Measurements from ENCODE around the gene PDZD7.
A peak's percentile ranks its signal among the peaks of the same experiment; 100 is the strongest.

The PDZD7 gene

DNA sequence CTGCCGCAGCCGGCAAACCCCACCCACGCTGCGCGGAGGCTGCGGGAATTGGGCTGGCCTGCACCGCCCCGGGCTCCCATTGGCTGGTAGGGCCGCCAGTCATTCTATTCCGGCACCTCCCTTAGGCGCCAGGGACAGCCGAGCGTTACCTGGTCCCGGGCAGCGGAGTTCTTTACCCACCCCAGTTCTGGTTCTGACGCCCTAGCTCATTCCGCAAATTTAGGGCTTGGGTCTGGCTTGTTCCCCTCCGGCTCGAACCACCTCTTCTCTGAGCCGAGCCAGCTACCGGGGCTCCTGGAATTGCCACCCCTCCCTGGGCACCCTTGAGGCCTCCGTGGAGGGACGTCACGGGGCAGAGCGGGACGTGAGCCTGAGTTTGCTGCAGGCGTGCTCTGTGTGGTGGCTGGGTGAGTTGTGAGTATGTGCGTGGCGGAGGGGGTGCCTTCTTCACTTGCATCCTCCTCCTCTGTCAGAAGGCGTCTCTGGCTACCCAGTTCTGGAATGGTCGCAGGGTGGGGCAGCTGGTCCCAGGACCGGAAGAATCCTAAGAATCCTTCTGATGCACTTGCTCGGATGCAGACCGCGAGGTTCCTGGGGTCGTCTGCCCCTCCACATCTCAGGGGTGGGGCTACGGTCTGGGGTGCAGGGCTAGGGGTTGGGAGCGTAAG is at the start of gene PDZD7, which contains the start of gene SFXN3:
PDZD7 (minus strand) TSS at position 2 of the 668 bp plus-strand sequence. CDS start 910 bp downstream, outside the sequence.
SFXN3 (plus strand) TSS at position 107 of the 668 bp plus-strand sequence. CDS start 3,461 bp downstream, outside the sequence.
- Mint-ChIP-seq H3K27ac (peak within 1 kb of the TSS; percentile 82 to 96), H3K4me3 (peak within 1 kb of the TSS; percentile 83 to 85), H3K4me1 (peaks cover 31% of the 10 kb centered on the region), H3K27me3 (peaks cover 31% of the 10 kb centered on the region), H3K9me3 (no peaks in the 10 kb centered on the region)
- peak; percentile 94 to 96 for DNase-seq
- ATAC-seq = peak; percentile 89

DNA sequence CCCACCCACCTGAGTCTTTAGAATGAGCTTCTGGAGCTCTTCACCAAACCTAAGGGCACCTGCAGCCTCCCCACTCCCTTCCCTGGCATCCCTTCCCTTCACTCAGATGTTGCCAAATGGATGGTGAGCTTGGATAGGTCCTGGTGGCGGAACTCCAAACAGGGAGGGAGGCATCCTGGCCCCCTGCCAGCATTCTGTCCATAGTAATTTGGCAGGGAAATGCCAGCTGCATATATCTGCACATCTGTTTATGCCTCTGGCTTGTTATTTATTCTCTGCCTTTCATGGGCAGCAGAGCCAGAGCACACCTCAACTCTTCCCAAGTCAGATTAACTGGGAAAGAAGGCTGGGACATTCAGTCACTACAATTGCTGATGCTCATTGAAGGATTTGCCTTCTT is 48.9 kb upstream of the PDZD7 start:
- Mint-ChIP-seq H3K4me3 (no peak overlapping the region), H3K27me3 (peaks cover 76% of the 10 kb centered on the region), H3K27ac (no peak overlapping the region), H3K9me3 (no peaks in the 10 kb centered on the region), H3K4me1 (no peaks in the 10 kb centered on the region)
- ATAC-seq = no peak
- DNase-seq = no peak

DNA sequence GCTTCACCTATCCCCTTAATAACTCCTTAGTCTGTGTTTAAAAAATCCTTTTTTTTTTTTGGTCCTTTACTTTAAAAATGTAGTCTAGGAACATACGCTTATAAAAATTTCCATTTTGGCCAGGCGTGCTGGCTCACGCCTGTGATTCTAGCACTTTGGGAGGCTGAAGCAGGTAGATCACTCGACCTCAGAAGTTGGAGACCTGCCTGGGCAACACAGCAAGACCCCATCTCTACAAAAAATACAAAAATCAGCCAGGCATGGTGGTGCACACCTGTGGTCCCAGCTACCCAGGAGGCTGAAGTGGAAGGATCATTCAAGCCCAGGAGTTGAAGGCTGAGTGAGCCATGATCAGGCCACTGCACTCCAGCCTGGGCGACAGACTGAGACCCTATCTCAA is 45.7 kb upstream of the PDZD7 start:
- H3K9me3 Mint-ChIP-seq = no peaks in the 10 kb centered on the region
- no peak for ATAC-seq
- no peak overlapping the region for H3K27ac Mint-ChIP-seq
- no peak for DNase-seq
- peaks cover 84% of the 10 kb centered on the region for H3K27me3 Mint-ChIP-seq
- no peak overlapping the region for H3K4me3 Mint-ChIP-seq
- H3K4me1 Mint-ChIP-seq = peaks cover 3% of the 10 kb centered on the region

DNA sequence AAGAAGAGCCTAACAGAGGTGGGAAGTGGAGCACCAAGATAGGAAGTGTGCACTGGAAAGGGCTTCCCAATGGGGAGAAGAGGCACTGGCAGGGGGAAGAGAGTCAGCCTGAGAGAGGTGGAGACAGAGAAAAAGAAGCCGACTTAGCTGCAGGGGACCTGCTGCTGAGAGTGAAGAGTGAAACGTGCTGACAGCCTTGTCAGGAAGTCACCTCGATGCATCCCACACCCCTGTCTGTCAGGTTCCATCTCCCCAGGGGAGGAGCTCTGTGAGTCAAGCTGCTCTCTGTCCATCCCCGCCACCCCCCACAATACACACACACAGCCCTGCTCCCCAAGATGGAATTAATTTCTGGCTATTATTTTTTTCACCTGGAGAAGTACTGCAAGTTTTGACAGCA is 44.8 kb upstream of the PDZD7 start:
- no peak overlapping the region for H3K4me3 Mint-ChIP-seq
- ATAC-seq (no peak), DNase-seq (no peak)
- peaks cover 80% of the 10 kb centered on the region for H3K27me3 Mint-ChIP-seq
- no peak overlapping the region for H3K27ac Mint-ChIP-seq
- H3K4me1 Mint-ChIP-seq = peaks cover 10% of the 10 kb centered on the region
- no peaks in the 10 kb centered on the region for H3K9me3 Mint-ChIP-seq

DNA sequence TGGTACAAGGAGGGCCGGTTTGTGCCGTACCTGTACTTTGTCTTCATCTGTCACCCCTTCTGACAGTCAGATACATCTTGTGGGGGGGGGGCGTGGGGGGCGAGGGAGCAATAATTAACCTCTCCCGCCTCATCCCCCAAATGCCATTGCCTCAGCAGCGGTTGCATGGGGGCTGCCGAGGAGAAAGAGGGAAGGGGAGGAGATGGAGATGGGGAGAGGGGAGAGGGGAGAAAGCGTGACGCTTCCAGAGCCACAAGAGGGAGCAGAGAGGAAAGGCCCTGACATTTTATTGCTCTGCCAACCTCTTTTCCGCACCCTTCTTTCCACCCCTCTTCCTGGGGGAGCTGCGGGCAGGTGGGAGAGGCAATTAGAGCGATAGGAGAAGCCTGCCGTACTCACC is 42.7 kb upstream of the PDZD7 start:
- H3K27me3 Mint-ChIP-seq = peaks cover 62% of the 10 kb centered on the region
- H3K4me3 Mint-ChIP-seq = no peak overlapping the region
- H3K27ac Mint-ChIP-seq = no peak overlapping the region
- no peaks in the 10 kb centered on the region for H3K9me3 Mint-ChIP-seq
- DNase-seq = no peak
- H3K4me1 Mint-ChIP-seq = peaks cover 10% of the 10 kb centered on the region
- no peak for ATAC-seq

DNA sequence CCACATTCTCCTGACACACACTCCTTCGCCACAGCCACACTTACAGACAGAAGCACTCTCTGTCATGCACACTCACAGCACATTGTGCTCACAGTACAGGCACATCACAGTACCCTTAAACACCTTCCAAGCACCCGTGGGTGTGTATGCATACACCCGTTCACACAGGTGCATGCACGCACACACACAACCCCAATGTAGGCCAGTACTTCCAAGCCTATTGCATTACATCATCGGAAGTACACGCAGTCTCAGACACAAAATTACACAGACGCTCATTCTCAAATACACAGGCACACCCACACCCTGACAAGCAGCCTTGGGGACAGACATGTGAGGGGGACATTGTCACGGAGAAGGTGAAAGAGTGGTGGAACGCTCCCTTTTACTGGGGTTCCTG is 42.0 kb upstream of the PDZD7 start:
- peaks cover 55% of the 10 kb centered on the region for H3K27me3 Mint-ChIP-seq
- no peak for ATAC-seq
- peaks cover 10% of the 10 kb centered on the region for H3K4me1 Mint-ChIP-seq
- DNase-seq = no peak
- H3K27ac Mint-ChIP-seq = no peak overlapping the region
- H3K4me3 Mint-ChIP-seq = no peak overlapping the region
- H3K9me3 Mint-ChIP-seq = no peaks in the 10 kb centered on the region

DNA sequence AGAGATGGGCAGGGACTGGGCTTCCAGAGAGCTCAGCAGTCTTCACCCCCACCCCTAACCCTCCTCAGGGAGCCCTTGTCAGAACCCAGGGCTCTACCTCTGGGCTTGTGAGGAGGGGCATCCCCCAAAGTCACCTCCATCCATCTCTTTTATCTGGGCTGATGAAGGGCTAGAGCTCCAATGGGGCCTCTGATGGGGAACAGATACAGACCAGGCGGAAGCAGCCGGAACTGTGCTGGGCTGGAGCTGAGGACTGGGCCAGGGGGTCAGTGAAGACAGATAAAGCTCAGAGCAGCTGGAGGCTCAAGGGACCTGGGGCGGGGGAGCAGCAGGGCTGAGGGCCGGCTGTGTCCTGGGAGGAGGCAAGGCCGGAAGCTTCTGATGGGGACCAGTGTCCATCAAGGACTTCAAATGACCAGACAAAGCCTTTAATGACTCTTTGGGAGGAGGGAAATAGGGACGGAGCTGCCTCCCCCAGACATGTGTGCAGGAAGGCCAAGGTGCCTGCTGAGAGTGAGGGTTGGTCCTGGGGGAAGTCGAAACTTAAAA is 41.0 kb upstream of the PDZD7 start:
- DNase-seq (no peak), ATAC-seq (no peak)
- H3K4me3 Mint-ChIP-seq = no peak overlapping the region
- no peaks in the 10 kb centered on the region for H3K9me3 Mint-ChIP-seq
- H3K27ac Mint-ChIP-seq = no peak overlapping the region
- H3K4me1 Mint-ChIP-seq = peaks cover 19% of the 10 kb centered on the region
- H3K27me3 Mint-ChIP-seq = peaks cover 65% of the 10 kb centered on the region

DNA sequence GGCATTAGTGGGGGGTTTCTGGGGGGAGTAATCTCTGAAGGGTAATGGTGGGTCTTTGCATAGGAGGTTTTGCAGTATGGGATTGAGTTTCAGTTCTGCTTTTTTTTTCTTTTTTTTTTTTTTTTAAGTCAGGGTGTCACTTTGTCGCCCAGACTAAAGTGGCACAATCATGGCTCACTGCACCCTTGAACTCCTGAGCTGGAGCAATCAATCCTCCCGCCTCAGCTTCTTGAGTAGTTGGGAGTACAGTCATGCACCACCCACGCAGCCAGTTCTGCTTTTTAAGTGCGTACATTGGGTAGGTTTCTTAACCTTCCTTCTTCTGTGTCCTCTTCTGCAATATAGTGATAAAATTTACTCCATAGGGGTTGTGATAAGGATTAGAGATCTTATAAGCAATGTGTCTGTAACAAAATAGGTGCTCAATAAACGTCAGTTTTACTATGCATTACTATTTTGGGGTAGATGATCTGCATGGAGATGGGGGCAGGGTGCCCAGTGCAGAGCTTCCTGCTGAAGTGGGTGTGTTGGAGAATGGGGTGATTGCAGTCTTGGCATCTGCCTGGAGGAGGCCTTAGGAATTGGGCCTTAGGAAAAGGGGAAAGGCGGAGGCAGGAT is 40.4 kb upstream of the PDZD7 start:
- no peak overlapping the region for H3K4me3 Mint-ChIP-seq
- H3K9me3 Mint-ChIP-seq = no peaks in the 10 kb centered on the region
- H3K27ac Mint-ChIP-seq = no peak overlapping the region
- ATAC-seq = no peak
- no peak for DNase-seq
- H3K27me3 Mint-ChIP-seq = peaks cover 65% of the 10 kb centered on the region
- peaks cover 22% of the 10 kb centered on the region for H3K4me1 Mint-ChIP-seq

DNA sequence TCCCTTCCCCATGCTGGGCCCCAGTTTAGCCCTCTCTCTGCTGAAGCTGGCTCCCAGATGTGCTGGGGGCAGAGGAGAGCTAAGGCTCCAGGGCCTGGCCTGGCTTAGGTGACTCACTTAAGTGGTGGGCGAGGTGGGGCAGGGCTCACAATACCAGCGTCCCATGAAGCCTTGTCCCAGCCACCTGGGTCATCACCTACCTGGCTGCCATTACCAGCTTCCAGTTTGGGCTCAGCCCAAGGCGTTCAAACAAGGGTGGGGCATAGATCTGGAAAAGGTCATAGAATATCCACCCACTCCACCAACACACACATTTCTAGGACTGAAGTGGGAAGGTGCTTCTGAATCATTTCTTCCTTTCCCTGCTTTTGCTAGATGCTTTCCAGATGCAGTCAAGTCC is 39.2 kb upstream of the PDZD7 start:
- DNase-seq (no peak), ATAC-seq (no peak)
- Mint-ChIP-seq H3K27me3 (peaks cover 65% of the 10 kb centered on the region), H3K27ac (no peak overlapping the region), H3K4me1 (peaks cover 31% of the 10 kb centered on the region), H3K9me3 (no peaks in the 10 kb centered on the region), H3K4me3 (no peak overlapping the region)

DNA sequence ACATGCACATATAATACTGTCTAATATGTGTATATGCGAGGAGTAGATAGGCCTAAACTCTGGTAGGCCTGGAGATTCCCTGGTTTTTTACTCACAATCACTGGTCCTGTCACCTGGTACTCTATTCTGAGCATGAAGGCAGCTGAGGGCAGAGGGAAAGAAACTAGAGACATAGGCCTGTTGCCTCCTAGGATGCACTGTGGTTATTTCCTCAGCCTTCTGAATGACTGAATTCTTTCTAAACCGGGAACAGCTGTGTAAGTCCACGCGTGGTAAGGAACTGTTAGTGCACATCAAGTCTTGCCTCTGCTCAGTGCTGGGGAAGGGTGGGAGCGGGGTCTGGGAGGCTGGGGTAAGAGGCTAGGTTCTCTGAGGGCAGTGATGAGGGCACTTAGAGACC is 38.5 kb upstream of the PDZD7 start:
- ATAC-seq (no peak), DNase-seq (no peak)
- Mint-ChIP-seq H3K4me3 (no peak overlapping the region), H3K27me3 (peaks cover 67% of the 10 kb centered on the region), H3K27ac (peak overlapping the region in 1 of 2 donors; percentile 41), H3K9me3 (no peaks in the 10 kb centered on the region), H3K4me1 (peaks cover 31% of the 10 kb centered on the region)

DNA sequence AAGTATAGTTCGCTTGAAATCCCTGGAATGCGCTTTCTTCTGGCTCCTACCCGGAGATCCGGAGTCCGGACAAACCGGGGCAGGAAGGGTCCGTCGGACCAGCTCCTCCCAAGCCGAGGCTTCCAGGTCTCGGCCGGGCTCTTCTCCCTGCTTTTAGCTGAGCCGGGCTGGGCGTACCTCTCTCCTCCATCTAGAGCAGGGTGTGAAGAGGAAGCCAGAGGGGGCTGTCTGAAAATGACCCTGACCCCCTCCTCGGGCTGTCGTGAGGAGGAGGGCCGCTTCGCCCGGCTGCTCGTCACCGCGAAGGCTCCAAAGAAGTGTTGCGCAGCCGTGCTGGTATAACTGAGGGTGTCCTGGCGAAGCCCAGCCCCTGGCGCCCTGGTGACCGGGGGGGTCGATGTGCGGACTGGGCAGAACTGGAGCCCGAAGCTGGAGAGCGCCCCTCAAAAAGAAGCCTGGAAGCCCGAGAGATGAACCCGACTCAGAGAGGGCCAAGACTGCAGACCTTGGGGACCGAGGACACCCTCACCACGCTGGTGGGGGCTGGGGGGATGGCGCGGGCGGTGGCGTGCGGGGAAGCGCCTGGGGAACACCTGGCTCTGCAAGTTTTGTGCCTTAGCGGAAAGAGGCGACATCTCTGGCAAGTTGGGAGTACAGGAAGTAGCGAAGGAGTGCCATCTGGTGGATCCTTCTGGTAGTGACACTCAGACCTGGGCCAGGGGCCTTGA is 36.6 kb upstream of the PDZD7 start:
- H3K4me3 Mint-ChIP-seq = peak overlapping the region; percentile 85 to 94
- H3K9me3 Mint-ChIP-seq = no peaks in the 10 kb centered on the region
- H3K27me3 Mint-ChIP-seq = peaks cover 67% of the 10 kb centered on the region
- peak; percentile 76 to 78 for DNase-seq
- H3K4me1 Mint-ChIP-seq = peaks cover 46% of the 10 kb centered on the region
- H3K27ac Mint-ChIP-seq = peak overlapping the region in 1 of 2 donors; percentile 85
- ATAC-seq = peak; percentile 66

DNA sequence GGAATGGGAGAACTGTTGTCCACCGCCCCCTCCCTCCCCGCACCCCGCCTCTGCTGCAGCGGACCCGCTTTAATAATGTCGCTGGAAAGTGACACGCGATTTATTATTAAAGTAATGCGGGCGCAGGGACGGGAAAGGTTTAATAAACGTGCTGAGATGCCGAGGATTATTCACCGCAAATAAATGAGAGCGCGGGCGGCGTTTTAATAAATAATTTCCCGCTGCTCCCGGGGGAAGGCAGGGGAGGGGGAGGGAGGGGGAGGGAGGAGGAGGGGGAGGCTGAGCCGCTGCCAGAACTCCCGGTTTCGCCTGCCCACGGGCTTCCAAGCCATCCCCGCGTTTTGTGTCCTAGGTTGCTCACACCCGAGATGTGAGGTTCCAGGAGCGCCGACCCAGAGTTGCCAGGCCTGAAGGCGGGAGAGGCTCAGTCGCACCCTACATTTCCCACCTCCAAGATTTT is 36.0 kb upstream of the PDZD7 start:
- Mint-ChIP-seq H3K4me1 (peaks cover 52% of the 10 kb centered on the region), H3K4me3 (peak overlapping the region; percentile 85 to 94), H3K27me3 (peaks cover 67% of the 10 kb centered on the region), H3K27ac (no peak overlapping the region), H3K9me3 (no peaks in the 10 kb centered on the region)
- DNase-seq (no peak), ATAC-seq (no peak)

DNA sequence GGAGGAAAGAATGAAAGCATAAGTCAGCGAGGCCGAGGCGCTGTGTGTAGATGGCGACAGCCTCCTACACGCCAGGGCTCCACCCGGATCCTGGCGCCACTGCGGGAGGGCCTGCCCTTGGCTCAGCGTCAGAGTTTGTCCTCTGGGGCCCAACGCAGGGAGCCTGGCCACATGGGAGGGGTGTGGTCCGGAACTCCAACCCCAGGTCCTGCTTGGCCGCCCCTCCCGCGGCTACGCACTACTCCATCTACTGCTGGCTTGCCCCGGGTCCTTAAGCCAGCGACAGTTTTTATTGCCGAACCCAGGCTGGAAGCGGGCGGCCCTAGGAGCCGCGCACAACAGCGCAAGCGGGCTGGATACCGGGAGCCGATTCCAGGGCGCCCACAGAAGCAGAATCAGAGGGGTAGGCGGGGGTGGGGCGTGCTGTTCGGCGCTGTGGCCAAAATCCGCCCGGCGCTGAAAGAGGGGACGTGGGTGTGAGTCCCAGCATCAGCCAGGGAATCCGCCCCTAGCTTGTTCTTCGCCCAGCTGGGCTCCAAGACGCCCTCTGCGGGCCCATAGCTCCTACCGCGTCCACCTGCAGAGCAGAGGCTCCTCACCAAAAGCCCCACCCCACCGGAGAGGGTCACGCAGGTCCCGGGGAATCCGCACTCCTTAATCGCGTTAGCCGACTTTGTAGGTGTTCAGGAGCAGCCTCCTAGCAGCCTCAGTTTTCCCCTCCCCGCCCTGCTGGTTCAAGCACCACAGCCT is 35.4 kb upstream of the PDZD7 start:
- H3K4me1 Mint-ChIP-seq = peaks cover 52% of the 10 kb centered on the region
- H3K27ac Mint-ChIP-seq = no peak overlapping the region
- peak; percentile 68 for ATAC-seq
- peak; percentile 50 to 56 for DNase-seq
- peak overlapping the region; percentile 58 to 85 for H3K4me3 Mint-ChIP-seq
- peaks cover 67% of the 10 kb centered on the region for H3K27me3 Mint-ChIP-seq
- no peaks in the 10 kb centered on the region for H3K9me3 Mint-ChIP-seq

DNA sequence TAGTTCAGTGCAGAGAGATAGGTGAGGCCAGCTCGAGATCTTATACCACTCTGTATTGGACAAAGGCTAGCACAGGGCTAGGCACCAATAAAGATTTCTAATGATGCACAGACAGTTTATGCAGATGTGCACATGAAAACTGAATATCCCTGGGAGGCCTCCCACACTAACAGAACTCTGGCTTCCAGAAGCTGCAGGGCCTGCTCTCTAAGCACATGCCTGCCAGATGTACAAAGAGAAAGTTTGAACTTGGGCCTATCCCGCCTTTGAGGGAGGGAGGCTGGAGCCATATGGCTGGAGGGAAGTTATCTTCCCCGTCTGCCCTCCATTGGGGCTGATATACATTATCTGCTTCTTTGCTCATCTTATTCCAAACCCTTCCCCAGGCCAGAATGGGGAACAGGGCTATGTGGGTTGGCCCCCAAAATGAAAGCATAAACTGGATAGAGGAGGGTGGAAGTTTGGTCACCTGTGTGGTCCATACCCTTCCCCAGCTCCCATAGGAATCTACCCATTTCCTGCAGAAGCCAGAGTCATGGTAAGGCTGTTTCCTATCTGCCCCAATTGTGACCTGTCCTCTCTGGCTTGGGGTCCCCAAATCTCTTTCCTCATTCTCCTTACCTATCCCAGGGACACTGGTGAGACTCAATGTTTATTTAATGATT is 34.7 kb upstream of the PDZD7 start:
- ATAC-seq = no peak
- peak overlapping the region in 1 of 2 donors; percentile 58 for H3K4me3 Mint-ChIP-seq
- H3K4me1 Mint-ChIP-seq = peaks cover 49% of the 10 kb centered on the region
- H3K27ac Mint-ChIP-seq = no peak overlapping the region
- no peaks in the 10 kb centered on the region for H3K9me3 Mint-ChIP-seq
- H3K27me3 Mint-ChIP-seq = peaks cover 65% of the 10 kb centered on the region
- DNase-seq = no peak

Measured in stimulated activated naive CD8-positive, alpha-beta T cell treated with anti-CD3 and anti-CD28 coated beads, Interleukin-15, amount 100 ng/mL, for 72 hours (primary cell).